KMS-11 (cell line): Measurements from ENCODE around the gene DEPDC1.

Experiments used
- H2AFZ ChIP-seq: fragments of 200-600 bp; sonication (generic); 2 replicates; pipeline ENCODE4 v1.6.1; 2016; ENCODE audit warnings: antibody characterized with exemption, mixed run types, low read depth
- H3K27ac ChIP-seq: fragments of 200-600 bp; sonication (generic); 2 replicates; pipeline ENCODE4 v1.6.1; 2016; ENCODE audit warnings: mild to moderate bottlenecking, mixed run types
- H3K27me3 ChIP-seq: fragments of 200-600 bp; sonication (generic); 2 replicates; pipeline ENCODE4 v1.6.1; 2017; ENCODE audit warnings: mild to moderate bottlenecking, low read depth, mixed run types, moderate library complexity; ENCODE audit not compliant: insufficient read depth
- H3K36me3 ChIP-seq: fragments of 200-600 bp; sonication (generic); 2 replicates; pipeline ENCODE4 v1.6.1; 2017; ENCODE audit warnings: mild to moderate bottlenecking, mixed run types; ENCODE audit not compliant: insufficient read depth
- H3K4me1 ChIP-seq: fragments of 200-600 bp; sonication (generic); 2 replicates; pipeline ENCODE4 v1.6.1; 2016; ENCODE audit warnings: mild to moderate bottlenecking, low read depth, mixed run types; ENCODE audit not compliant: poor library complexity, severe bottlenecking
- H3K4me2 ChIP-seq: fragments of 200-600 bp; sonication (generic); 2 replicates; pipeline ENCODE4 v1.7.0; 2016; ENCODE audit warnings: mild to moderate bottlenecking, mixed run types
- H3K4me3 ChIP-seq: fragments of 200-600 bp; sonication (generic); IDR thresholded peaks from 2 replicates; pipeline ENCODE4 v1.6.1; 2017; ENCODE audit warnings: low read depth, low read length, mixed read lengths; ENCODE audit not compliant: insufficient read depth
- H3K79me2 ChIP-seq: fragments of 200-600 bp; sonication (generic); 2 replicates; pipeline ENCODE4 v1.6.1; 2016; ENCODE audit warnings: low read depth, mixed run types; ENCODE audit not compliant: insufficient read depth
- H3K9ac ChIP-seq: fragments of 200-600 bp; sonication (generic); 2 replicates; pipeline ENCODE4 v1.6.1; 2016; ENCODE audit warnings: mild to moderate bottlenecking, mixed run types
- H4K20me1 ChIP-seq: fragments of 200-600 bp; sonication (generic); 2 replicates; pipeline ENCODE4 v1.6.1; 2016; ENCODE audit warnings: mild to moderate bottlenecking, mixed run types; ENCODE audit not compliant: insufficient read depth
- CTCF ChIP-seq: fragments of 200-600 bp; sonication (generic); conservative IDR thresholded peaks from 2 replicates; pipeline ENCODE4 v1.6.1; 2017; ENCODE audit warnings: low read depth, mild to moderate bottlenecking, antibody characterized with exemption, low read length, moderate library complexity, mixed read lengths

The DEPDC1 gene

DNA sequence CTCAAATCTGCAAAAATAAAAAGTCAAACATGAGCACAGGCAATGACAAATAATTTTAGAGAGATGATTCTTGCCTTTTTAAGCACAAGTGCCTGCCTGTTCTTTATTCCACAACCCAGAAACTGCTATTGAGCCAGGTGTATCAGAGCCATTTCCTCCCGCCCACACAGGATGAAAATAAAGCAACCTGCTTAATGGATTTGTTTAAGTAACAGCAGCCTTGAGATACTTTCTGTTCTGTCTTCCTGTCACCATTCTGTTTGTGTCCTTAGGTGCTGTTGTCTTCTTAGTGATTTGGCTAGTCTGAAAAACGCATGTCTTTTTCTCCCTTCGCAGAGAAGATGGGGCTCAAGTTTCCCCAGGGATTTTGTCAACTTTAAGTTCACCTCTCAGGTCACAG is 58.6 kb downstream of the DEPDC1 start:
- TF ChIP-seq CTCF = no peak
- H2AFZ ChIP-seq = no peak overlapping the region
- no peaks in the 10 kb centered on the region for H3K36me3 ChIP-seq
- no peaks in the 10 kb centered on the region for H4K20me1 ChIP-seq
- no peaks in the 10 kb centered on the region for H3K79me2 ChIP-seq
- H3K4me2 ChIP-seq = no peak overlapping the region
- H3K9ac ChIP-seq = no peak overlapping the region
- no peaks in the 10 kb centered on the region for H3K4me1 ChIP-seq
- no peak overlapping the region for H3K27ac ChIP-seq
- no peak overlapping the region for H3K4me3 ChIP-seq
- no peaks in the 10 kb centered on the region for H3K27me3 ChIP-seq

DNA sequence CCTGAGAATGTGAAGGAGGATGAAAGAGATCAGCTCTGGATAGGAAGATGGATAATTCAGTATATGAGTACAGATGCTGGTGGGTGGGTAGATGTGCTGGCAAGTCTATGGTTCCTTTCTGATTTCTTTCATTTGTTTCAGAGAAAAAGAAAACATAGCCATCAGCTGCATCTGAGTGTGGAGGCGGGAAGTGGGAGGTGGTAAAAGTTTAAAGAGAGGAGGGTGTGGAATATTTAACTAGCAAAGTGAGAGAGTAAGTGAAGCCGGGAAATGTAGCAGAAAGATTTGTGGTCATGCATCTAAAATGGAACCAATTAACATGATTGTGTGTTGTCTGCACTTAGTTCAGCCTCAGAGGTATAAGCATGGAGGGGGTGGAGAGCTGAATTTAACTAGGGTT is 63.5 kb downstream of the DEPDC1 start:
- no peaks in the 10 kb centered on the region for H3K27me3 ChIP-seq
- no peaks in the 10 kb centered on the region for H3K4me1 ChIP-seq
- H2AFZ ChIP-seq = no peak overlapping the region
- H3K27ac ChIP-seq = no peak overlapping the region
- H4K20me1 ChIP-seq = no peaks in the 10 kb centered on the region
- no peak overlapping the region for H3K9ac ChIP-seq
- TF ChIP-seq CTCF = no peak
- H3K4me2 ChIP-seq = no peak overlapping the region
- no peak overlapping the region for H3K4me3 ChIP-seq
- no peaks in the 10 kb centered on the region for H3K79me2 ChIP-seq
- no peaks in the 10 kb centered on the region for H3K36me3 ChIP-seq

DNA sequence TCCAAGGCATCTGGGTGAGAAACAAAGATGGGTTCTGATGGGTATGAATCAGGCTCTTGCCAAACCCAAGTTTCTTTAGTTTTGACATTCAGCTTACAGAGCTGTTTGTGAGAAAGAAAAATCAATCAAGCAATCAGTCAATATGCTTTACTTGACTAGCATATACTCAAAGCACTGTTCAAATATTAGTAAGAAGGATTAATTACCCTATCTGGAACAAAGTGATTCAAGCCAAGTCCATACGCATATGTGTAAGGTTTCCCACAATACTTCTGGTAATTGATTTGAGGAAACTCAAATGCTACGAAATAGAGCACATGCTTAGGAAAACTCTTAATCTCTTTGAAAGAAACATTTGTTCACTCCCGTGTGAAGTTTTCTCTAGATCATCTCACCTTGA is 65.8 kb downstream of the DEPDC1 start:
- no peaks in the 10 kb centered on the region for H3K4me1 ChIP-seq
- H3K27me3 ChIP-seq = no peaks in the 10 kb centered on the region
- no peak for TF ChIP-seq CTCF
- no peaks in the 10 kb centered on the region for H3K79me2 ChIP-seq
- H2AFZ ChIP-seq = no peak overlapping the region
- no peaks in the 10 kb centered on the region for H3K36me3 ChIP-seq
- no peak overlapping the region for H3K4me3 ChIP-seq
- H4K20me1 ChIP-seq = no peaks in the 10 kb centered on the region
- H3K4me2 ChIP-seq = no peak overlapping the region
- H3K27ac ChIP-seq = no peak overlapping the region
- H3K9ac ChIP-seq = no peak overlapping the region

DNA sequence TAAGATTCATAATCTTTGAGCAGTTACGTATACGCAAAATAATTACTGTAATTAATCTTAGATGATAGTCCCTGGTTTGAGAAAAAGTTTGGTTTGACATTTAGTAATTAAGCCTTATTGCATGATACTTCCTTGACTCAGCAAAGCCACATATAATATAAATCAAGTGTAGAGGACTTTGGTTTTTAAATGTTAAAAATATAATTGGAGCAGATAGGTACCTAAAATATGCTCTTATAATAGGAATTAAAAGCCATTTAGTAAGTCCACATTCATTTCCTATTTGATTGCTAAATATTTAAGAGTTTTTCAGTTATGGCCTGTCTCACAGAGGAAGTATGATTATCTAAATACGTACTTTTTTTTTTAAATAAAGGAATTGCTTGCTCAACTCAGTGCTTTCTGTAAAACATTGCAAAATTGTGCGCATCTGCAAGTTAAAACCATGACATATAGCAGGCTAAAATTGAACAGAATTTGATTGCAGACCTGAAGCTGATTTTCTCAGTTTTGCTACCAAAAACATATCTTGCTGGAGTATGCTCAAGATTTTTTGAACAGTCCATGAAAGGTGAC is 67.6 kb downstream of the DEPDC1 start:
- TF ChIP-seq CTCF = no peak
- Histone ChIP-seq H2AFZ (no peak overlapping the region), H4K20me1 (no peaks in the 10 kb centered on the region), H3K27ac (no peak overlapping the region), H3K4me1 (no peaks in the 10 kb centered on the region), H3K36me3 (no peaks in the 10 kb centered on the region), H3K9ac (no peak overlapping the region), H3K27me3 (no peaks in the 10 kb centered on the region), H3K4me2 (no peak overlapping the region), H3K79me2 (no peaks in the 10 kb centered on the region), H3K4me3 (no peak overlapping the region)
